Keratinocyte (primary cell): ENCODE measurements around the gene DLL4. TPM values are rescaled to one million over a fixed set of nuclear protein-coding genes. Genes with fewer than 3 reads are reported as not detected.
"Not testable (repeated sequence)": the region's sequence is repeated elsewhere in the genome, so short reads cannot be mapped to it uniquely, and the experiment has no call there.

Source experiments
- DNase-seq: peaks from one replicate; pipeline ENCODE4 v3.0.0-alpha.2; 2011; ENCODE audit warnings: low read depth, missing footprints, low spot score
- FAIRE-seq: peaks from 2 replicates; lab custom pipeline; 2011; peaks lifted over from hg19 to GRCh38; lab: Jason Lieb, UNC
- H2AFZ ChIP-seq: 2 replicates; pipeline ENCODE4 v1.6.0; 2012; ENCODE audit warnings: low read length, control low read depth, inconsistent platforms; ENCODE audit not compliant: control insufficient read depth
- H3K27ac ChIP-seq: 2 replicates; pipeline ENCODE4 v1.5.1; 2011; ENCODE audit warnings: low read length; ENCODE audit not compliant: control insufficient read depth, insufficient read depth
- H3K27me3 ChIP-seq: 3 replicates; pipeline ENCODE4 v1.6.0; 2011; ENCODE audit warnings: low read length; ENCODE audit not compliant: control insufficient read depth, insufficient read depth; ENCODE audit errors: extremely low read depth
- H3K36me3 ChIP-seq, 2 experiments: 2 replicates in 1 of 2; 3 replicates in 1 of 2; pipeline ENCODE4 v1.5.1; 2011; ENCODE audit warnings: low read length in 2 of 2, mild to moderate bottlenecking in 1 of 2; ENCODE audit not compliant: control insufficient read depth in 2 of 2, insufficient read depth in 2 of 2; ENCODE audit errors: extremely low read depth in 1 of 2
- H3K4me1 ChIP-seq: 3 replicates; pipeline ENCODE4 v1.5.1; 2011; ENCODE audit warnings: low read length; ENCODE audit not compliant: control insufficient read depth, insufficient read depth; ENCODE audit errors: extremely low read depth
- H3K4me2 ChIP-seq: 3 replicates; pipeline ENCODE4 v1.6.0; 2011; ENCODE audit warnings: low read depth, low read length; ENCODE audit not compliant: control insufficient read depth, insufficient read depth; ENCODE audit errors: extremely low read depth
- H3K4me3 ChIP-seq, 3 experiments: fragments of 200-600 bp in 1 of 3; sonication (generic) in 1 of 3; 2 replicates in 2 of 3; 3 replicates in 1 of 3; pipeline ENCODE4 v1.5.1; 2011 to 2016; ENCODE audit warnings: low read length in 3 of 3, mild to moderate bottlenecking in 3 of 3, control low read depth in 2 of 3, inconsistent platforms in 1 of 3, low read depth in 1 of 3, mixed read lengths in 1 of 3, mixed run types in 1 of 3, moderate library complexity in 1 of 3; ENCODE audit not compliant: control insufficient read depth in 2 of 3, insufficient read depth in 2 of 3; ENCODE audit errors: extremely low read depth in 1 of 3
- H3K79me2 ChIP-seq: 2 replicates; pipeline ENCODE4 v1.6.0; 2012; ENCODE audit warnings: low read length; ENCODE audit not compliant: control insufficient read depth, insufficient read depth
- H3K9ac ChIP-seq: 3 replicates; pipeline ENCODE4 v1.6.0; 2011; ENCODE audit warnings: low read length; ENCODE audit not compliant: control insufficient read depth, insufficient read depth; ENCODE audit errors: extremely low read depth
- H3K9me1 ChIP-seq: 3 replicates; pipeline ENCODE4 v1.6.0; 2011; ENCODE audit warnings: low read length; ENCODE audit not compliant: control insufficient read depth, insufficient read depth; ENCODE audit errors: extremely low read depth
- H3K9me3 ChIP-seq: 2 replicates; pipeline ENCODE4 v1.5.1; 2012; ENCODE audit warnings: low read depth, low read length; ENCODE audit not compliant: control insufficient read depth
- H4K20me1 ChIP-seq: 3 replicates; pipeline ENCODE4 v1.6.0; 2011; ENCODE audit warnings: low read length; ENCODE audit not compliant: control insufficient read depth, insufficient read depth; ENCODE audit errors: extremely low read depth
- CTCF ChIP-seq, 3 experiments: IDR thresholded peaks in 1 of 3; conservative IDR thresholded peaks in 1 of 3; optimal IDR thresholded peaks in 1 of 3; 2 replicates in 2 of 3; 3 replicates in 1 of 3; pipeline versions ENCODE3 to v1.5.1; 2011; ENCODE audit warnings: low read length in 3 of 3, mild to moderate bottlenecking in 3 of 3, moderate library complexity in 2 of 3, control low read depth in 1 of 3, inconsistent platforms in 1 of 3; ENCODE audit not compliant: insufficient read depth in 2 of 3; ENCODE audit errors: extremely low read depth in 1 of 3
- EZH2 ChIP-seq: IDR thresholded peaks from one replicate; pipeline ENCODE4 v1.6.1; 2012; ENCODE audit warnings: inconsistent platforms, mild to moderate bottlenecking, low read length, moderate library complexity
- dilution Hi-C: fragments of 300-500 bp; cut with MboI; formaldehyde crosslinking; loops from one replicate; pipeline ENCODE4 v1.7.0; 2020; ENCODE audit warnings: low sequenced_read_pairs; ENCODE audit not compliant: extremely low pct_ligation_motif_present
- polyA plus RNA-seq, 5 experiments: library from polyadenylated mRNA; depleted of rRNA in 3 of 5; stranded (reverse) in 3 of 5; stranded (forward) in 1 of 5; unstranded in 1 of 5; fragments of >200 nt; gene quantifications; 1 replicate in 1 of 5; 2 replicates in 3 of 5; 3 replicates in 1 of 5; pipeline versions ENCODE4 v1.2.1 to v1.2.3, GENCODE V29; 2011 to 2012; ENCODE audit warnings: missing spikeins in 2 of 5, low read depth in 1 of 5, low replicate concordance in 1 of 5

Gene DLL4
- polyA plus RNA-seq, 1 donor (not counting 4 experiments of a cell fraction or from before 2014, with no cell fraction given): not detected

- no peaks in the 10 kb centered on the region for H3K79me2 ChIP-seq
- no peak for TF ChIP-seq EZH2
- TF ChIP-seq CTCF (optimal IDR thresholded peaks at IDR 0.05 in 1 of 3, IDR thresholded peaks at IDR 0.05 in 1 of 3, conservative IDR thresholded peaks at IDR 0.05 in 1 of 3; ENCODE audit: extremely low read depth in 1 of 3, insufficient read depth in 2 of 3, low read length in 3 of 3): no peak
- peaks cover 3% of the 10 kb centered on the region for H4K20me1 ChIP-seq
- peaks cover 4 to 15% of the 10 kb centered on the region in 2 experiments for H3K36me3 ChIP-seq
- H3K9ac ChIP-seq: peak overlapping the region; percentile 87
- H3K27ac ChIP-seq: peak overlapping the region; percentile 52
- dilution Hi-C loops: no loop called here
- no peak for FAIRE-seq
- no peaks in the 10 kb centered on the region for H3K9me1 ChIP-seq
- peak overlapping the region; percentile 92 for H2AFZ ChIP-seq
- peak overlapping the region; percentile 89 for H3K4me2 ChIP-seq
- H3K27me3 ChIP-seq: no peaks in the 10 kb centered on the region
- DNase-seq: no peak
- peak overlapping the region; percentile 75 to 87 (median 86) for H3K4me3 ChIP-seq
- H3K4me1 ChIP-seq: peaks cover 20% of the 10 kb centered on the region
- H3K9me3 ChIP-seq: no peaks in the 10 kb centered on the region
These were observed 24.6 kb downstream of the DLL4 start for GRCh38 chr15:40953713-40954074.

- peaks cover 20% of the 10 kb centered on the region for H3K4me1 ChIP-seq
- H2AFZ ChIP-seq, dilution Hi-C loops, DNase-seq, H3K79me2 ChIP-seq, FAIRE-seq, H3K9me1 ChIP-seq, H3K27me3 ChIP-seq, H3K9me3 ChIP-seq, H4K20me1 ChIP-seq: not testable (repeated sequence)
- peak overlapping the region; percentile 75 to 87 (median 86) for H3K4me3 ChIP-seq
- peak overlapping the region; percentile 87 for H3K9ac ChIP-seq
- H3K27ac ChIP-seq: peak overlapping the region; percentile 52
- peak overlapping the region; percentile 89 for H3K4me2 ChIP-seq
- peaks cover 4 to 15% of the 10 kb centered on the region in 2 experiments for H3K36me3 ChIP-seq
These were observed 25.2 kb downstream of the DLL4 start for GRCh38 chr15:40954158-40954848.
